Heart left ventricle (tissue), 13 donors: ENCODE data around the gene KCNMA1.

Experiments used
- POLR2A ChIP-seq, 2 donors: fragments of 450-650 bp; IDR thresholded peaks; one replicate each; pipeline ENCODE4 v1.6.1; 2017; ENCODE audit warnings: antibody characterized with exemption in 2 of 2, mild to moderate bottlenecking in 2 of 2, moderate library complexity in 2 of 2
- TF ChIP-seq, protein P1 (sequence below), 12 donors: fragments of 200-600 bp; sonication (generic) in 4 of 12; IDR thresholded peaks; one replicate each; pipeline versions ENCODE4 v1.5.0 to v1.8.0; 2018 to 2022; ENCODE audit warnings: antibody characterized with exemption in 12 of 12, mild to moderate bottlenecking in 5 of 12
- donor health status: ischemic (EF 13 %, LVEDD 7.1; RV severe dilation, severe dysfunction).
- donor health status: DM: no; HTN: yes; CAD: no.
- donor health status: DM: no; HTN: no; CAD: no.
- donor health status: ischemic (EF 25% LVEDD 6.9; RV normal size, moderate dysfunction).
- donor health status: ischemic (EF 25% LVEDD 5.7; RV mildly dilated, moderate dysfunction).
- donor health status: ischemic (EF 35%, LVEDD 5.7; RV mildly dilated, moderate dysfunction).
- donor health status: nonischemic (EF 11% LVEDD 7.7; RV severe dilation, severe dysfunction).
- donor health status: DM: yes; HTN: yes; CAD: no.
- donor health status: PGD.
- donor health status: ischemic (EF 29% LVEDD 5.4; RV normal size, mild dysfunction).
- donor health status: nonischemic (EF 23%, LVEDD 6.1; RV moderate dilation, normal function).

DNA sequence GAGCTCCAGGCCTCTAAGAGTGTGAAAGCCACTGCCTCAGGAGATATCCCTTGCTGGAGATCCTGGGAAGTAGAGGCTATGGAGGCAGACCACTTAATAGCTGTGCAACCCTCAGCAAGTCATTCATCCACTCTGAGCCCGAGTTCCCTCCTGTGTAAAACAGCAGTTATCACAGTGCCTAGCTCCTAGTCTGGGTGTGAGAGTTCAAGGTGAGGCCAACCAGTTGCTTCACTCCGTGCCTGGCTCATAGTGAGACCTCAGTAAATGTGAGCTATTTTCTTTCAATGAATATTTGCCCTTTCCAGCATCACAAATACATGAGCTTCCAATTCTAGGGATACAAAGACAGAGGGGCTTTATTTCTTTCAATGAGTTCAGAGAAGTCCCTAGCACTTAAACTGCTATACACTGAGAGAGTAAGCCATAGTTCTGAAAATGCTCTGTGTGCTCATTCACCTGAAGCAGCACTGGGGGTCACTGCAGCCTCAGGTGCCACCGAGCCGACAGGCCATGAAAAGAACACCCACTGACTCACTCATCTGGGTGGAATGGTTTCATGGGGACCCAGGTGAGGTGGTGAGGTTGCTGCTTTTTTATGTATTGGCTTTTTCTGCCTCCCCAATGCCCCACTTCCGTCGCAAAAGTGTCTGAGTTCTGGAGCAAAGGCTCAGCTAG, 259.8 kb downstream of the KCNMA1 start:
- TF ChIP-seq, protein P1, sequence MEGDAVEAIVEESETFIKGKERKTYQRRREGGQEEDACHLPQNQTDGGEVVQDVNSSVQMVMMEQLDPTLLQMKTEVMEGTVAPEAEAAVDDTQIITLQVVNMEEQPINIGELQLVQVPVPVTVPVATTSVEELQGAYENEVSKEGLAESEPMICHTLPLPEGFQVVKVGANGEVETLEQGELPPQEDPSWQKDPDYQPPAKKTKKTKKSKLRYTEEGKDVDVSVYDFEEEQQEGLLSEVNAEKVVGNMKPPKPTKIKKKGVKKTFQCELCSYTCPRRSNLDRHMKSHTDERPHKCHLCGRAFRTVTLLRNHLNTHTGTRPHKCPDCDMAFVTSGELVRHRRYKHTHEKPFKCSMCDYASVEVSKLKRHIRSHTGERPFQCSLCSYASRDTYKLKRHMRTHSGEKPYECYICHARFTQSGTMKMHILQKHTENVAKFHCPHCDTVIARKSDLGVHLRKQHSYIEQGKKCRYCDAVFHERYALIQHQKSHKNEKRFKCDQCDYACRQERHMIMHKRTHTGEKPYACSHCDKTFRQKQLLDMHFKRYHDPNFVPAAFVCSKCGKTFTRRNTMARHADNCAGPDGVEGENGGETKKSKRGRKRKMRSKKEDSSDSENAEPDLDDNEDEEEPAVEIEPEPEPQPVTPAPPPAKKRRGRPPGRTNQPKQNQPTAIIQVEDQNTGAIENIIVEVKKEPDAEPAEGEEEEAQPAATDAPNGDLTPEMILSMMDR (IDR thresholded peaks at IDR 0.05), result no peak
- no peak for TF ChIP-seq POLR2A (IDR thresholded peaks at IDR 0.05)
